HG03342 (cell line): Measurements from ENCODE around the gene NFXL1.
A peak's percentile ranks its signal among the peaks of the same experiment; 100 is the strongest.

Experiments used
- ATAC-seq: cut with Tn5 transposase; IDR thresholded peaks from one replicate; pipeline ENCODE4 v1.9.1; 2021; ENCODE audit warnings: mild to moderate bottlenecking, moderate library complexity; ENCODE audit not compliant: unreplicated experiment

NFXL1 gene

GRCh38 chr4:47837094-47837907 lies 77.1 kb downstream of the NFXL1 start:
- ATAC-seq: peak; percentile 52

- peak; percentile 63 for ATAC-seq
Measured at GRCh38 chr4:47836641-47837093, 77.7 kb downstream of the NFXL1 start.

- ATAC-seq: no peak
Measured at GRCh38 chr4:47835494-47835893, 78.9 kb downstream of the NFXL1 start.

GRCh38 chr4:47831026-47831679 lies 83.2 kb downstream of the NFXL1 start:
- ATAC-seq: no peak

GRCh38 chr4:47830265-47831025 lies 83.9 kb downstream of the NFXL1 start:
- ATAC-seq: no peak

- ATAC-seq: no peak
Measured at GRCh38 chr4:47829438-47829837, 84.9 kb downstream of the NFXL1 start.

GRCh38 chr4:47827343-47828047 lies 86.9 kb downstream of the NFXL1 start:
- no peak for ATAC-seq

GRCh38 chr4:47824840-47825239 lies 89.5 kb downstream of the NFXL1 start:
- ATAC-seq: peak; percentile 71

- ATAC-seq: no peak
Measured at GRCh38 chr4:47819178-47819577, 95.2 kb downstream of the NFXL1 start.

- ATAC-seq: no peak
Measured at GRCh38 chr4:47817275-47817674, 97.1 kb downstream of the NFXL1 start.

- no peak for ATAC-seq
Measured at GRCh38 chr4:47816748-47817147, 97.6 kb downstream of the NFXL1 start.

- no peak for ATAC-seq
Measured at GRCh38 chr4:47814618-47815295, 99.6 kb downstream of the NFXL1 start.

- ATAC-seq: no peak
Measured at GRCh38 chr4:47809654-47810203, 104.7 kb downstream of the NFXL1 start.

- ATAC-seq: no peak
Measured at GRCh38 chr4:47804598-47804997, 109.8 kb downstream of the NFXL1 start.

- ATAC-seq: no peak
Measured at GRCh38 chr4:47801481-47802002, 112.8 kb downstream of the NFXL1 start.

- no peak for ATAC-seq
Measured at GRCh38 chr4:47798165-47798564, 116.2 kb downstream of the NFXL1 start.
